IMR-90 (cell line): ENCODE results near the gene WFDC10A. TPM values are rescaled to one million over a fixed set of nuclear protein-coding genes. Genes with fewer than 3 reads are reported as not detected.

Experiments
- ATAC-seq: fragments of 200-7000 bp; cut with Tn5 transposase; 2 replicates; pipeline ENCODE4 v1.9.1; 2020; ENCODE audit warnings: low read depth, mild to moderate bottlenecking, moderate library complexity
- BruUV-seq: library from RNA; stranded (reverse); fragments of 400-500 nt; replicated peaks from 2 replicates; lab custom pipeline; 2021; lab: Mats Ljungman, UMichigan
- CTCF ChIA-PET: fragments of 300-600 bp; formaldehyde crosslinking; extraction: SDS; loops from one replicate; lab custom pipeline; 2021; ENCODE audit warnings: antibody characterized with exemption; lab: Yijun Ruan, JAX
- POLR2A ChIA-PET: fragments of 300-600 bp; sonication (Branson Sonifier 250); formaldehyde crosslinking; loops from one replicate; lab custom pipeline; 2022; ENCODE audit warnings: antibody characterized with exemption; ENCODE audit not compliant: unreplicated experiment; lab: Charles Lee
- DNase-seq: peaks from one replicate; pipeline ENCODE4 v3.0.0; 2013
- H2AFZ ChIP-seq: replicated peaks from 2 replicates; pipeline ENCODE3; 2013; ENCODE audit warnings: low read length, mild to moderate bottlenecking; ENCODE audit not compliant: poor library complexity
- H2AK5ac ChIP-seq: 2 replicates; pipeline ENCODE4 v1.6.1; 2013; ENCODE audit warnings: low read depth, low read length, inconsistent platforms
- H2AK9ac ChIP-seq: replicated peaks from 2 replicates; pipeline ENCODE3; 2013; ENCODE audit warnings: mild to moderate bottlenecking, low read depth, low read length, moderate library complexity; ENCODE audit not compliant: poor library complexity
- H2BK120ac ChIP-seq: 2 replicates; pipeline ENCODE4 v1.6.1; 2013; ENCODE audit warnings: low read depth, low read length, inconsistent platforms
- H2BK15ac ChIP-seq: 3 replicates; pipeline ENCODE4 v1.6.1; 2013; ENCODE audit warnings: low read depth, low read length, inconsistent platforms
- H2BK20ac ChIP-seq: 2 replicates; pipeline ENCODE4 v1.6.1; 2013; ENCODE audit warnings: low read depth, mild to moderate bottlenecking, inconsistent platforms, low read length, moderate library complexity
- H2BK5ac ChIP-seq: 2 replicates; pipeline ENCODE4 v1.6.1; 2013; ENCODE audit warnings: mild to moderate bottlenecking, low read depth, low read length, inconsistent platforms; ENCODE audit not compliant: poor library complexity, severe bottlenecking
- H3K14ac ChIP-seq: replicated peaks from 2 replicates; pipeline ENCODE4 v1.6.1; 2013; ENCODE audit warnings: low read depth, low read length, inconsistent platforms
- H3K18ac ChIP-seq: 2 replicates; pipeline ENCODE4 v1.6.1; 2013; ENCODE audit warnings: low read depth, low read length, control low read depth
- H3K23ac ChIP-seq: 2 replicates; pipeline ENCODE4 v1.6.1; 2013; ENCODE audit warnings: low read depth, low read length, inconsistent platforms
- H3K27ac ChIP-seq: 2 replicates; pipeline ENCODE4 v1.5.1; 2013; ENCODE audit warnings: mild to moderate bottlenecking, control low read depth, low read length; ENCODE audit not compliant: insufficient read depth
- H3K27me3 ChIP-seq: 2 replicates; pipeline ENCODE4 v1.6.1; 2013; ENCODE audit warnings: low read length; ENCODE audit not compliant: control insufficient read depth, insufficient read depth
- H3K36me3 ChIP-seq: 2 replicates; pipeline ENCODE4 v1.6.1; 2013; ENCODE audit warnings: low read length, mixed read lengths; ENCODE audit not compliant: control insufficient read depth, insufficient read depth
- H3K4ac ChIP-seq: 2 replicates; pipeline ENCODE4 v1.6.1; 2013; ENCODE audit warnings: low read depth, low read length, inconsistent platforms
- H3K4me1 ChIP-seq: 2 replicates; pipeline ENCODE4 v1.6.1; 2013; ENCODE audit warnings: low read length, mixed read lengths; ENCODE audit not compliant: control insufficient read depth, insufficient read depth
- H3K4me2 ChIP-seq: 2 replicates; pipeline ENCODE4 v1.6.1; 2013; ENCODE audit warnings: low read depth, mild to moderate bottlenecking, control low read depth, low read length, moderate library complexity
- H3K4me3 ChIP-seq: 2 replicates; pipeline ENCODE4 v1.5.1; 2013; ENCODE audit warnings: low read depth, mild to moderate bottlenecking, control low read depth, low read length, moderate library complexity; ENCODE audit not compliant: insufficient read depth
- H3K56ac ChIP-seq: 2 replicates; pipeline ENCODE4 v1.6.1; 2013; ENCODE audit warnings: low read length, inconsistent platforms; ENCODE audit not compliant: insufficient read depth; ENCODE audit errors: extremely low read depth
- H3K79me1 ChIP-seq, 2 experiments: 2 replicates each; pipeline ENCODE4 v1.6.1; 2013; ENCODE audit warnings: low read length in 2 of 2, inconsistent platforms in 1 of 2, low read depth in 1 of 2
- H3K9ac ChIP-seq: 2 replicates; pipeline ENCODE4 v1.6.1; 2013; ENCODE audit warnings: low read depth, low read length, control low read depth
- H3K9me1 ChIP-seq: 2 replicates; pipeline ENCODE4 v1.6.1; 2013; ENCODE audit warnings: low read length, inconsistent platforms; ENCODE audit not compliant: insufficient read depth
- H3K9me3 ChIP-seq: 2 replicates; pipeline ENCODE4 v1.6.1; 2013; ENCODE audit warnings: low read length; ENCODE audit not compliant: control insufficient read depth, insufficient read depth
- H4K20me1 ChIP-seq: 2 replicates; pipeline ENCODE4 v1.6.1; 2013; ENCODE audit warnings: low read length, inconsistent platforms; ENCODE audit not compliant: insufficient read depth
- H4K5ac ChIP-seq: 2 replicates; pipeline ENCODE4 v1.6.1; 2013; ENCODE audit warnings: mild to moderate bottlenecking, low read depth, low read length, control low read depth
- H4K8ac ChIP-seq, 2 experiments: 2 replicates each; pipeline ENCODE4 v1.6.1; 2013; ENCODE audit warnings: low read depth in 2 of 2, low read length in 2 of 2, control low read depth in 1 of 2, inconsistent platforms in 1 of 2
- H4K91ac ChIP-seq: 2 replicates; pipeline ENCODE4 v1.6.1; 2013; ENCODE audit warnings: low read depth, low read length, inconsistent platforms; ENCODE audit not compliant: insufficient read depth
- BHLHE40 ChIP-seq: fragments of 150-350 bp; IDR thresholded peaks from 2 replicates; pipeline ENCODE4 v1.6.1; 2016; ENCODE audit warnings: mild to moderate bottlenecking, low read depth, low read length
- CEBPB ChIP-seq: IDR thresholded peaks from 2 replicates; pipeline ENCODE4 v1.6.1; 2012; ENCODE audit warnings: low read depth, low read length, improper control_type of control experiment
- CHD1 ChIP-seq: IDR thresholded peaks from 2 replicates; pipeline ENCODE4 v1.6.1; 2012; ENCODE audit warnings: low read depth, low read length, improper control_type of control experiment
- ELK1 ChIP-seq: fragments of 150-350 bp; IDR thresholded peaks from 2 replicates; pipeline ENCODE4 v1.6.1; 2016; ENCODE audit warnings: low read depth, mild to moderate bottlenecking, low read length, moderate library complexity, borderline replicate concordance
- FOS ChIP-seq: fragments of 150-350 bp; IDR thresholded peaks from 2 replicates; pipeline ENCODE4 v1.6.1; 2016; ENCODE audit warnings: low read depth, low read length
- MAFK ChIP-seq: IDR thresholded peaks from 2 replicates; pipeline ENCODE4 v1.6.1; 2012; ENCODE audit warnings: low read depth, low read length, improper control_type of control experiment
- MAZ ChIP-seq: IDR thresholded peaks from 2 replicates; pipeline ENCODE4 v1.6.1; 2012; ENCODE audit warnings: low read depth, mild to moderate bottlenecking, low read length, improper control_type of control experiment, moderate library complexity, borderline replicate concordance
- MXI1 ChIP-seq: IDR thresholded peaks from 2 replicates; pipeline ENCODE4 v1.6.1; 2012; ENCODE audit warnings: low read depth, mild to moderate bottlenecking, low read length, moderate library complexity, borderline replicate concordance
- NFE2L2 ChIP-seq: fragments of 150-350 bp; IDR thresholded peaks from 2 replicates; pipeline ENCODE4 v1.6.1; 2016; ENCODE audit warnings: low read depth, mild to moderate bottlenecking, low read length
- POLR2A ChIP-seq: IDR thresholded peaks from 2 replicates; pipeline ENCODE4 v1.6.1; 2012; ENCODE audit warnings: mild to moderate bottlenecking, low read depth, low read length
- RAD21 ChIP-seq: IDR thresholded peaks from 2 replicates; pipeline ENCODE4 v1.6.1; 2012; ENCODE audit warnings: low read length, improper control_type of control experiment
- RCOR1 ChIP-seq: IDR thresholded peaks from 2 replicates; pipeline ENCODE4 v1.6.1; 2012; ENCODE audit warnings: mild to moderate bottlenecking, low read length, improper control_type of control experiment; ENCODE audit not compliant: insufficient replicate concordance
- RFX5 ChIP-seq: IDR thresholded peaks from 2 replicates; pipeline ENCODE4 v1.8.0; 2012; ENCODE audit warnings: low read depth, mild to moderate bottlenecking, low read length, moderate library complexity
- SMC3 ChIP-seq: fragments of 150-350 bp; IDR thresholded peaks from 2 replicates; pipeline ENCODE4 v1.6.1; 2016; ENCODE audit warnings: low read depth, mild to moderate bottlenecking, antibody characterized with exemption, low read length, moderate library complexity
- dilution Hi-C: fragments of 300-500 bp; cut with HindIII; formaldehyde crosslinking; loops from one replicate; pipeline ENCODE4 v1.14.3; 2018; ENCODE audit warnings: low sequenced_read_pairs; ENCODE audit not compliant: unreplicated experiment
- in situ Hi-C: fragments of 300-500 bp; cut with MboI; formaldehyde crosslinking; loops from 3 replicates; pipeline ENCODE4 v1.14.3; 2019; ENCODE audit warnings: low sequenced_read_pairs, inconsistent platforms, mixed read lengths
- intact Hi-C: fragments of 100-400 bp; cut with micrococcal nuclease; formaldehyde crosslinking; loops from 2 replicates; pipeline ENCODE4 v1.10.0; 2022
- polyA plus RNA-seq, 3 experiments: library from polyadenylated mRNA; depleted of rRNA; stranded (reverse); fragments of >200 nt; gene quantifications; 2 replicates each; pipeline ENCODE4 v1.2.3, GENCODE V29; 2012; ENCODE audit warnings: low replicate concordance in 1 of 3
- total RNA-seq: library from RNA; depleted of rRNA; stranded (reverse); fragments of >200 nt; gene quantifications from 2 replicates; pipeline ENCODE4 v1.2.3, GENCODE V29; 2012
- TF ChIP-seq, protein P1 (sequence below): conservative IDR thresholded peaks from 2 replicates; pipeline ENCODE4 v1.5.1; 2012; ENCODE audit warnings: mild to moderate bottlenecking, low read depth, low read length, improper control_type of control experiment
- TF ChIP-seq, protein P2 (sequence below): fragments of 150-350 bp; IDR thresholded peaks from 2 replicates; pipeline ENCODE4 v1.6.1; 2017; ENCODE audit warnings: mild to moderate bottlenecking, antibody characterized with exemption, low read length, low read depth

The WFDC10A gene
- total and polyA plus RNA-seq, 2 of the 4 experiments (the other 2 are of a cell fraction), result not detected

DNA sequence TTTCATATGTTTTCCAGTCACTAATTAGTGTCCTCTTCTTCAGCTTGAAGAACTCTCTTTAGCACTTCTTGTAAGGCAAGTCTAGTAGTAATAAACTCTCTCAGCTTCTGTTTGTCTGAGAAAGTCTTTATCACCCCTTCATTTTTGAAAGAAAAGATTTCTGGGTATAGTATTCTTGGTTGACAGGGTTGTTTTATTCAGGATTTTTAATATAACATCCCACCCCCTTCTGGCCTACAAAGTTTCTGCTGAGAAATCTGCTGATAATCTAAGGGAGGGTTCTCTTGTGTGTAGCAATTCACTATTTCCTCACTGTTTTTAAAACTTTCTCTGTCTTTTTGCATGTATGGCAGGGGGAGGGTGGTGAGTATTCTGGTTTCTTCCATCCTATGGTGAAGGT lies 50.1 kb downstream of the WFDC10A start:
- H4K5ac ChIP-seq, result no peak overlapping the region
- H3K56ac ChIP-seq, result no peak overlapping the region
- DNase-seq (no peak), ATAC-seq (no peak)
- no peak overlapping the region for H3K4ac ChIP-seq
- H3K14ac ChIP-seq, result no peak overlapping the region
- in situ Hi-C loops, result no loop called here
- no peaks in the 10 kb centered on the region for H3K79me1 ChIP-seq
- H3K27ac ChIP-seq, result no peak overlapping the region
- intact Hi-C loops, result no loop called here
- H3K18ac ChIP-seq, result no peak overlapping the region
- no peaks in the 10 kb centered on the region for H3K27me3 ChIP-seq
- no peaks in the 10 kb centered on the region for H4K20me1 ChIP-seq
- no peak overlapping the region for H2BK120ac ChIP-seq
- H3K4me2 ChIP-seq, result no peak overlapping the region
- ChIA-PET CTCF (no interaction called here), POLR2A (no interaction called here)
- no peak overlapping the region for H2AK5ac ChIP-seq
- no peak overlapping the region for H2BK20ac ChIP-seq
- dilution Hi-C loops, result no loop called here
- no peak overlapping the region for H3K4me3 ChIP-seq
- H3K9ac ChIP-seq, result no peak overlapping the region
- no peak overlapping the region for H2BK5ac ChIP-seq
- no peaks in the 10 kb centered on the region for H3K9me3 ChIP-seq
- TF ChIP-seq MAZ, result no peak
- TF ChIP-seq, protein P1, sequence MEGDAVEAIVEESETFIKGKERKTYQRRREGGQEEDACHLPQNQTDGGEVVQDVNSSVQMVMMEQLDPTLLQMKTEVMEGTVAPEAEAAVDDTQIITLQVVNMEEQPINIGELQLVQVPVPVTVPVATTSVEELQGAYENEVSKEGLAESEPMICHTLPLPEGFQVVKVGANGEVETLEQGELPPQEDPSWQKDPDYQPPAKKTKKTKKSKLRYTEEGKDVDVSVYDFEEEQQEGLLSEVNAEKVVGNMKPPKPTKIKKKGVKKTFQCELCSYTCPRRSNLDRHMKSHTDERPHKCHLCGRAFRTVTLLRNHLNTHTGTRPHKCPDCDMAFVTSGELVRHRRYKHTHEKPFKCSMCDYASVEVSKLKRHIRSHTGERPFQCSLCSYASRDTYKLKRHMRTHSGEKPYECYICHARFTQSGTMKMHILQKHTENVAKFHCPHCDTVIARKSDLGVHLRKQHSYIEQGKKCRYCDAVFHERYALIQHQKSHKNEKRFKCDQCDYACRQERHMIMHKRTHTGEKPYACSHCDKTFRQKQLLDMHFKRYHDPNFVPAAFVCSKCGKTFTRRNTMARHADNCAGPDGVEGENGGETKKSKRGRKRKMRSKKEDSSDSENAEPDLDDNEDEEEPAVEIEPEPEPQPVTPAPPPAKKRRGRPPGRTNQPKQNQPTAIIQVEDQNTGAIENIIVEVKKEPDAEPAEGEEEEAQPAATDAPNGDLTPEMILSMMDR, result no peak
- no peak for TF ChIP-seq CEBPB
- no peak for TF ChIP-seq SMC3
- TF ChIP-seq MXI1, result no peak
- no peak for TF ChIP-seq ELK1
- no peak for TF ChIP-seq BHLHE40
- TF ChIP-seq RCOR1, result no peak
- TF ChIP-seq POLR2A, result no peak
- no peak for TF ChIP-seq FOS
- TF ChIP-seq, protein P2, sequence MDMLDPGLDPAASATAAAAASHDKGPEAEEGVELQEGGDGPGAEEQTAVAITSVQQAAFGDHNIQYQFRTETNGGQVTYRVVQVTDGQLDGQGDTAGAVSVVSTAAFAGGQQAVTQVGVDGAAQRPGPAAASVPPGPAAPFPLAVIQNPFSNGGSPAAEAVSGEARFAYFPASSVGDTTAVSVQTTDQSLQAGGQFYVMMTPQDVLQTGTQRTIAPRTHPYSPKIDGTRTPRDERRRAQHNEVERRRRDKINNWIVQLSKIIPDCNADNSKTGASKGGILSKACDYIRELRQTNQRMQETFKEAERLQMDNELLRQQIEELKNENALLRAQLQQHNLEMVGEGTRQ, result no peak
- no peak for TF ChIP-seq RFX5
- TF ChIP-seq CHD1, result no peak
- no peak for TF ChIP-seq RAD21
- no peak for TF ChIP-seq NFE2L2
- TF ChIP-seq MAFK, result no peak
- no peak overlapping the region for H2AFZ ChIP-seq
- no TSS peak for BruUV-seq
- H3K36me3 ChIP-seq, result no peaks in the 10 kb centered on the region
- no peak overlapping the region for H3K23ac ChIP-seq
- no peak overlapping the region for H2AK9ac ChIP-seq
- H4K91ac ChIP-seq, result no peak overlapping the region
- H3K9me1 ChIP-seq, result no peaks in the 10 kb centered on the region
- no peak overlapping the region for H4K8ac ChIP-seq
- H2BK15ac ChIP-seq, result no peak overlapping the region
- no peaks in the 10 kb centered on the region for H3K4me1 ChIP-seq
